ENCODE results near the gene SLC7A6. TPM values are rescaled to one million over a fixed set of nuclear protein-coding genes. Genes with fewer than 3 reads are reported as not detected.

Gene SLC7A6
- total and polyA plus RNA-seq, 10 of the 15 experiments (the other 5 are each of a cell fraction or from before 2014, with no cell fraction given): 8.2 to 60.4 (median 28.6) TPM

- ATAC-seq: no peak
- BruUV-seq (replicated peaks): no TSS peak
- Histone ChIP-seq H3K4me1 (ENCODE audit: control insufficient read depth, insufficient read depth, low read length) (peaks cover 41% of the 10 kb centered on the region), H2AFZ (ENCODE audit: control insufficient read depth, low read depth, low read length) (no peak overlapping the region), H4K20me1 (ENCODE audit: control insufficient read depth, insufficient read depth) (no peaks in the 10 kb centered on the region), H3K36me3 (ENCODE audit: control insufficient read depth in 2 of 2, insufficient read depth in 2 of 2, low read length in 1 of 2) (peaks cover 9 to 18% of the 10 kb centered on the region in 2 experiments; a peak in 3 of 4 replicates), H3K4me3 (no peak overlapping the region), H3K27ac (ENCODE audit: control insufficient read depth, insufficient read depth) (peak overlapping the region; percentile 43), H3K27me3 (replicated peaks in 1 of 2; ENCODE audit: control insufficient read depth in 2 of 2, insufficient read depth in 2 of 2, low read length in 1 of 2) (no peaks in the 10 kb centered on the region), H3K79me2 (ENCODE audit: control insufficient read depth, insufficient read depth, low read length) (peaks cover 51% of the 10 kb centered on the region), H3K9ac (ENCODE audit: control insufficient read depth, insufficient read depth, low read length) (no peak overlapping the region), H3K4me2 (ENCODE audit: control insufficient read depth, insufficient read depth) (peak overlapping the region; percentile 6), H3K9me3 (replicated peaks; ENCODE audit: control insufficient read depth, insufficient read depth, low read length) (no peaks in the 10 kb centered on the region)
- POLR2A ChIA-PET: interaction anchor here (0.6 to 12.2 kb wide), 5 partner anchors 12 to 55 kb away, joined by 3 to 177 read pairs (median 3); no protein-coding TSS in a partner anchor
- 98% methylated on average over 4 of the region's 4 CpGs for WGBS (ENCODE audit: insufficient coverage, insufficient replicate concordance, low lambda C conversion rate, missing lambda C conversion rate)
- in situ Hi-C loops (cut with MboI): no loop called here
- intact Hi-C loops (cut with micrococcal nuclease; ENCODE audit: unreplicated experiment): no loop called here
- RAD21 ChIA-PET (ENCODE audit: unreplicated experiment): interaction anchor here (1.3 to 4.1 kb wide), 2 partner anchors 10 to 36 kb away, joined by 3 to 32 read pairs; partner anchors contain the start of genes PRMT7 and SLC7A6OS
- SMC1A ChIA-PET (ENCODE audit: uncharacterized antibody, unreplicated experiment): interaction anchor here (1.0 to 18.5 kb wide), 5 partner anchors 4 to 181 kb away, joined by 4 to 253 read pairs (median 19); partner anchors contain the start of gene SLC7A6
- no peak for DNase-seq (ENCODE audit: low read depth, low spot score)
- TF ChIP-seq YY1 (IDR thresholded peaks at IDR 0.05; ENCODE audit: low read depth, low read length) (no peak), ATF7 (IDR thresholded peaks at IDR 0.05; ENCODE audit: low read depth) (no peak), BACH1 (IDR thresholded peaks at IDR 0.05; ENCODE audit: borderline replicate concordance) (no peak), TARDBP (IDR thresholded peaks at IDR 0.05; ENCODE audit: borderline replicate concordance) (no peak), ASH2L (IDR thresholded peaks at IDR 0.05; ENCODE audit: borderline replicate concordance, low read depth) (no peak), SMAD5 (IDR thresholded peaks at IDR 0.05; ENCODE audit: low read depth) (no peak), HDAC6 (IDR thresholded peaks at IDR 0.05; ENCODE audit: unreplicated experiment) (no peak), TBL1XR1 (IDR thresholded peaks at IDR 0.05; ENCODE audit: low read depth, low read length) (no peak)
- no peak for FAIRE-seq
- CTCF ChIA-PET: interaction anchor here (1.3 to 4.4 kb wide), 4 partner anchors 11 to 54 kb away, joined by 5 to 40 read pairs (median 13); partner anchors contain the start of genes PRMT7, SLC7A6 and SLC7A6OS
Observed at GRCh38 chr16:68274441-68274840, 10.1 kb downstream of the SLC7A6 start.

Data from GM12878 (cell line).